K562 (cell line): ENCODE results near the gene CBFA2T3. TPM values are rescaled to one million over a fixed set of nuclear protein-coding genes. Genes with fewer than 3 reads are reported as not detected.

Experiments used
- ARHGAP35 ChIP-seq: fragments of 450-650 bp; IDR thresholded peaks from 2 replicates; pipeline ENCODE4 v1.6.1; 2018; ENCODE audit not compliant: partially characterized antibody
- BRD9 ChIP-seq: fragments of 450-650 bp; IDR thresholded peaks from 2 replicates; pipeline ENCODE4 v1.6.1; 2018; ENCODE audit warnings: low read depth; ENCODE audit not compliant: partially characterized antibody
- DPF2 ChIP-seq: fragments of 450-650 bp; IDR thresholded peaks from 2 replicates; pipeline ENCODE4 v1.6.1; 2016
- ELF4 ChIP-seq: fragments of 450-650 bp; formaldehyde crosslinking; IDR thresholded peaks from 2 replicates; pipeline ENCODE4 v1.4.0; 2022; ENCODE audit warnings: missing genetic modification characterization
- ETV6 ChIP-seq, 3 experiments: fragments of 150-350 bp in 1 of 3; sonication (generic) in 1 of 3; formaldehyde crosslinking in 1 of 3; IDR thresholded peaks; 2 replicates each; pipeline versions ENCODE4 v1.6.1 to v1.8.0; 2014 to 2022; ENCODE audit warnings: borderline replicate concordance in 2 of 3, low read depth in 2 of 3, antibody characterized with exemption in 1 of 3, low read length in 1 of 3, mild to moderate bottlenecking in 1 of 3, missing genetic modification reagents in 1 of 3
- JUN ChIP-seq, 2 experiments: sonication (generic) in 1 of 2; formaldehyde crosslinking in 1 of 2; IDR thresholded peaks; 2 replicates each; pipeline versions ENCODE4 v1.6.1 to v1.8.0; 2012 to 2022; ENCODE audit warnings: borderline replicate concordance in 2 of 2, mild to moderate bottlenecking in 2 of 2, improper control_type of control experiment in 1 of 2, low read depth in 1 of 2, low read length in 1 of 2, missing genetic modification reagents in 1 of 2
- KLF16 ChIP-seq: IDR thresholded peaks from 2 replicates; pipeline ENCODE4 v1.6.1; 2016; ENCODE audit warnings: antibody characterized with exemption
- NCOA2 ChIP-seq, 2 experiments: fragments of 450-650 bp; IDR thresholded peaks; 2 replicates each; pipeline ENCODE4 v1.6.1; 2018; ENCODE audit warnings: mild to moderate bottlenecking in 2 of 2, moderate library complexity in 1 of 2; ENCODE audit not compliant: partially characterized antibody in 2 of 2
- NCOA6 ChIP-seq: fragments of 450-650 bp; IDR thresholded peaks from 2 replicates; pipeline ENCODE4 v1.6.1; 2017; ENCODE audit warnings: mild to moderate bottlenecking
- NR1H2 ChIP-seq: sonication (generic); formaldehyde crosslinking; IDR thresholded peaks from 2 replicates; pipeline ENCODE4 v1.4.0; 2020; ENCODE audit warnings: mild to moderate bottlenecking, missing genetic modification reagents
- RCOR1 ChIP-seq, 2 experiments: IDR thresholded peaks; 2 replicates each; pipeline ENCODE4 v1.6.1; 2012; ENCODE audit warnings: low read depth in 2 of 2, low read length in 2 of 2, borderline replicate concordance in 1 of 2, improper control_type of control experiment in 1 of 2
- SMARCA4 ChIP-seq: fragments of 450-650 bp; IDR thresholded peaks from 2 replicates; pipeline ENCODE4 v1.6.1; 2016
- SPI1 ChIP-seq: IDR thresholded peaks from 2 replicates; pipeline ENCODE4 v1.6.1; 2011; ENCODE audit warnings: low read depth, low read length, control low read depth, borderline replicate concordance
- SRSF3 ChIP-seq: fragments of 200-400 bp; formaldehyde crosslinking; IDR thresholded peaks from 2 replicates; pipeline ENCODE4 v1.6.1; 2016; ENCODE audit warnings: mild to moderate bottlenecking, low read length, moderate library complexity; ENCODE audit not compliant: insufficient read depth
- XRCC3 ChIP-seq: fragments of 450-650 bp; IDR thresholded peaks from 2 replicates; pipeline ENCODE4 v1.6.1; 2017; ENCODE audit warnings: mild to moderate bottlenecking, moderate library complexity
- ZNF175 ChIP-seq: fragments of 200-800 bp; sonication (Bioruptor generic); IDR thresholded peaks from 2 replicates; pipeline ENCODE4 v1.6.1; 2016; ENCODE audit warnings: low read depth, mild to moderate bottlenecking, missing genetic modification characterization, missing compliant biosample characterization
- ZNF282 ChIP-seq: sonication (generic); formaldehyde crosslinking; IDR thresholded peaks from 2 replicates; pipeline ENCODE4 v1.8.1; 2023; ENCODE audit warnings: missing genetic modification reagents
- ZNF347 ChIP-seq: fragments of 450-650 bp; formaldehyde crosslinking; IDR thresholded peaks from 2 replicates; pipeline ENCODE4 v1.4.0; 2020; ENCODE audit warnings: low read depth, mild to moderate bottlenecking, moderate library complexity
- ZNF445 ChIP-seq: fragments of 250-450 bp; sonication (Bioruptor Pico); IDR thresholded peaks from 2 replicates; pipeline ENCODE4 v1.4.0; 2020; ENCODE audit warnings: low read depth, mild to moderate bottlenecking, moderate library complexity
- ZNF584 ChIP-seq: fragments of 200-800 bp; sonication (Bioruptor generic); IDR thresholded peaks from 2 replicates; pipeline ENCODE4 v1.6.1; 2016; ENCODE audit warnings: low read depth, mild to moderate bottlenecking, missing genetic modification characterization, missing compliant biosample characterization
- polyA plus RNA-seq, 8 experiments: library from polyadenylated mRNA; depleted of rRNA in 4 of 8; stranded (reverse) in 5 of 8; unstranded in 3 of 8; fragments of >200 nt; fragmentation: Nextera tagmentation in 2 of 8; fragmentation: Illumina TruSeq in 1 of 8; extraction: Ambion mirVana in 2 of 8; extraction: Trizol in 1 of 8; gene quantifications; 2 replicates each; pipeline versions ENCODE4 v1.2.1 to v1.2.3, GENCODE V29; 2011 to 2014; ENCODE audit warnings: inconsistent platforms in 1 of 8, missing spikeins in 1 of 8
- total RNA-seq, 7 experiments: library from RNA; depleted of rRNA in 6 of 7; stranded (reverse); fragments of >200 nt in 6 of 7; fragmentation: Illumina TruSeq in 2 of 7; extraction: Trizol in 2 of 7; gene quantifications; 2 replicates each; pipeline versions ENCODE4 v1.2.1 to v1.2.3, GENCODE V29; 2011 to 2021; ENCODE audit warnings: low replicate concordance in 1 of 7
- TF ChIP-seq, protein P1 (sequence below): IDR thresholded peaks from 2 replicates; pipeline ENCODE4 v1.6.1; 2012; ENCODE audit warnings: low read depth, low read length, improper control_type of control experiment, borderline replicate concordance
- TF ChIP-seq, protein P2 (sequence below), 2 experiments: fragments of 450-650 bp in 1 of 2; sonication (generic) in 1 of 2; formaldehyde crosslinking in 1 of 2; IDR thresholded peaks in 1 of 2; conservative IDR thresholded peaks in 1 of 2; 2 replicates each; pipeline versions ENCODE4 v1.6.1 to v1.8.1; 2016 to 2023; ENCODE audit warnings: mild to moderate bottlenecking in 2 of 2, moderate library complexity in 2 of 2, inconsistent platforms in 1 of 2, missing genetic modification reagents in 1 of 2
- TF ChIP-seq, protein P3 (sequence below), 2 experiments: fragments of 450-650 bp; conservative IDR thresholded peaks; 2 replicates each; pipeline ENCODE4 v1.6.1; 2017; ENCODE audit warnings: mild to moderate bottlenecking in 2 of 2, moderate library complexity in 2 of 2

The CBFA2T3 gene
- total and polyA plus RNA-seq, 9 of the 15 experiments (the other 6 are each of a cell fraction or from before 2014, with no cell fraction given), result 2.3 to 145 (median 6.7) TPM

DNA sequence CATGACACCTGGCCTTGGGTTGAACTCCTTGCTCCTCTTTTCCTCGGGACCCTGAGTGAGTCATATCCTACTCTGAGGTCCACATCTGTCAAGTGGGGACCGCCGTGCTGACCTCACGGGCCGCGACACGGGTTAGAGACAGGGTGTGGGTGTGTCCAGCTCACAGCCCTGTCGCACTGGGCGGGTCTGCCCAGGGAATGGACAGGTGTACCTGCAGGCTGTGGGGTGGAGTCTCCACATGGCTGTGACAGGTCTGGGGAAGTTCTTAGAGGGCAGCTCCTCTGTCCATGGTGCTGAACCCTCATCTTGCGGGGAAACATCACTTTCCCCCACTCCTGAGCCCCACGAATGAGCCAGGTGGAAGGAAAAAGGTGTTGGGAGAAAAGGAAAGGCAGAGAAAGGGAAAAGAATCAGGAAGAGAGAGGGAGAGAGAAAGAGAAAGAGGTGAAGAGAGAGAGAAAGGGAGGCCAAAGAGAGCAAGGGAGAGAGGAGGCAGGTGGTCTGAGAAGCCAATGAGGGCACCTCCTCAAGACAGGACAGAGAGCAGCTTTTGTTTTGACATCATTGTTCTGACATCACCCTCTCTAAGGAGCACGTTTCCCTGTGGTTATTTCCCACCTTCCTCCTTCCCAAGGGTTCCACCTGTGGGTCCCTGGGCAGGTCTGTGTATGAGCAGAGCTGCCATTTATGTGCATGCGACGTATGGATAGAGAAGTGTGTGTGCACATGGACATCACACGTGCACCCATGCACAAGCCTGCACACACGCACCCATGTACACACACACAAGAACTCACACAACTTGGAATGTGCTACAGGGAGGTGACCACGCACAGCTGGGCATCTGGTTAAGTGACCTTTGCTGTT lies 32.6 kb upstream of the CBFA2T3 start (continued):
- TF ChIP-seq, protein P1, sequence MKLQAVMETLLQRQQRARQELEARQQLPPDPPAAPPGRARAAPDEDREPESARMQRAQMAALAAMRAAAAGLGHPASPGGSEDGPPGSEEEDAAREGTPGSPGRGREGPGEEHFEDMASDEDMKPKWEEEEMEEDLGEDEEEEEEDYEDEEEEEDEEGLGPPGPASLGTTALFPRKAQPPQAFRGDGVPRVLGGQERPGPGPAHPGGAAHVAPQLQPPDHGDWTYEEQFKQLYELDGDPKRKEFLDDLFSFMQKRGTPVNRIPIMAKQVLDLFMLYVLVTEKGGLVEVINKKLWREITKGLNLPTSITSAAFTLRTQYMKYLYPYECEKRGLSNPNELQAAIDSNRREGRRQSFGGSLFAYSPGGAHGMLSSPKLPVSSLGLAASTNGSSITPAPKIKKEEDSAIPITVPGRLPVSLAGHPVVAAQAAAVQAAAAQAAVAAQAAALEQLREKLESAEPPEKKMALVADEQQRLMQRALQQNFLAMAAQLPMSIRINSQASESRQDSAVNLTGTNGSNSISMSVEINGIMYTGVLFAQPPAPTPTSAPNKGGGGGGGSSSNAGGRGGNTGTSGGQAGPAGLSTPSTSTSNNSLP, result no peak
- no peak for TF ChIP-seq ARHGAP35
- no peak for TF ChIP-seq KLF16
- TF ChIP-seq DPF2, result no peak
- TF ChIP-seq ZNF347 (CRISPR knock-in tag), result no peak
- no peak for TF ChIP-seq ZNF584 (CRISPR knock-in tag)
- no peak for TF ChIP-seq ETV6 (IDR thresholded peaks at IDR 0.05; ENCODE audit: borderline replicate concordance in 1 of 2, low read depth in 2 of 2, low read length in 1 of 2)
- no peak for TF ChIP-seq ETV6 (CRISPR knock-in tag; IDR thresholded peaks at IDR 0.05; ENCODE audit: borderline replicate concordance)
- no peak for TF ChIP-seq NCOA2 (IDR thresholded peaks at IDR 0.05; ENCODE audit: partially characterized antibody in 2 of 2)
- TF ChIP-seq XRCC3, result no peak
- no peak for TF ChIP-seq NR1H2 (CRISPR knock-in tag)
- TF ChIP-seq SPI1, result no peak
- no peak for TF ChIP-seq JUN (IDR thresholded peaks at IDR 0.05; ENCODE audit: borderline replicate concordance, low read depth, low read length)
- TF ChIP-seq JUN (CRISPR knock-in tag; IDR thresholded peaks at IDR 0.05; ENCODE audit: borderline replicate concordance), result 0 out of 2 replicates have a peak, but pooled peaks have one; percentile 28
- TF ChIP-seq, protein P2, sequence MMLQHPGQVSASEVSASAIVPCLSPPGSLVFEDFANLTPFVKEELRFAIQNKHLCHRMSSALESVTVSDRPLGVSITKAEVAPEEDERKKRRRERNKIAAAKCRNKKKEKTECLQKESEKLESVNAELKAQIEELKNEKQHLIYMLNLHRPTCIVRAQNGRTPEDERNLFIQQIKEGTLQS (IDR thresholded peaks at IDR 0.05), result no peak
- TF ChIP-seq, protein P2 (CRISPR knock-in tag; conservative IDR thresholded peaks at IDR 0.05), result no peak
- TF ChIP-seq BRD9, result no peak
- TF ChIP-seq, protein P3, sequence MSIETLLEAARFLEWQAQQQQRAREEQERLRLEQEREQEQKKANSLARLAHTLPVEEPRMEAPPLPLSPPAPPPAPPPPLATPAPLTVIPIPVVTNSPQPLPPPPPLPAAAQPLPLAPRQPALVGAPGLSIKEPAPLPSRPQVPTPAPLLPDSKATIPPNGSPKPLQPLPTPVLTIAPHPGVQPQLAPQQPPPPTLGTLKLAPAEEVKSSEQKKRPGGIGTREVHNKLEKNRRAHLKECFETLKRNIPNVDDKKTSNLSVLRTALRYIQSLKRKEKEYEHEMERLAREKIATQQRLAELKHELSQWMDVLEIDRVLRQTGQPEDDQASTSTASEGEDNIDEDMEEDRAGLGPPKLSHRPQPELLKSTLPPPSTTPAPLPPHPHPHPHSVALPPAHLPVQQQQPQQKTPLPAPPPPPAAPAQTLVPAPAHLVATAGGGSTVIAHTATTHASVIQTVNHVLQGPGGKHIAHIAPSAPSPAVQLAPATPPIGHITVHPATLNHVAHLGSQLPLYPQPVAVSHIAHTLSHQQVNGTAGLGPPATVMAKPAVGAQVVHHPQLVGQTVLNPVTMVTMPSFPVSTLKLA (conservative IDR thresholded peaks at IDR 0.05), result peak; percentile 70 to 85
- no peak for TF ChIP-seq SMARCA4
- 0 out of 2 replicates have a peak, but pooled peaks have one; percentile 69 for TF ChIP-seq ELF4 (CRISPR knock-in tag)
- no peak for TF ChIP-seq RCOR1 (IDR thresholded peaks at IDR 0.05; ENCODE audit: borderline replicate concordance in 1 of 2, low read depth in 2 of 2, low read length in 2 of 2)
- no peak for TF ChIP-seq ZNF282 (CRISPR knock-in tag)
- no peak for TF ChIP-seq SRSF3
- TF ChIP-seq ZNF445 (CRISPR knock-in tag), result no peak
- TF ChIP-seq ZNF175 (CRISPR knock-in tag), result no peak
- peak; percentile 39; the same call in 1 of the 2 replicates for TF ChIP-seq NCOA6
